Lung microvascular endothelial cell (primary cell): Measurements from ENCODE around the gene FRAT2. TPM values are rescaled to one million over a fixed set of nuclear protein-coding genes. Genes with fewer than 3 reads are reported as not detected.

Experiments
- DNase-seq, 2 donors: peaks; one replicate each; pipeline versions ENCODE4 v3.0.0 to v3.0.0-alpha.2; 2010; ENCODE audit warnings: low read depth in 2 of 2
- total RNA-seq: library from RNA; depleted of rRNA; stranded (reverse); fragments of >200 nt; gene quantifications from 2 replicates; pipeline ENCODE4 v1.2.1, GENCODE V29; 2014

FRAT2 gene
- 8.1 and 13.9 TPM in 2 replicates for total RNA-seq

- peak; percentile 94 to 96 for DNase-seq
Measured at GRCh38 chr10:97334370-97335175, at the start of gene FRAT2. Gene FRAT2 (minus strand): TSS chr10:97334729. CDS start chr10:97334572, 157 bp downstream.

GRCh38 chr10:97384156-97384555, 49.6 kb upstream of the FRAT2 start:
- DNase-seq = no peak

- DNase-seq = no peak
Measured at GRCh38 chr10:97383159-97383558, 48.6 kb upstream of the FRAT2 start.

- DNase-seq = no peak
Measured at GRCh38 chr10:97381626-97382025, 47.1 kb upstream of the FRAT2 start.

- DNase-seq = no peak
Measured at GRCh38 chr10:97380516-97380915, 46.0 kb upstream of the FRAT2 start.

- DNase-seq = no peak
Measured at GRCh38 chr10:97378933-97379921, 44.7 kb upstream of the FRAT2 start.

- DNase-seq = no peak
Measured at GRCh38 chr10:97376413-97376812, 41.9 kb upstream of the FRAT2 start.

GRCh38 chr10:97373456-97373855, 38.9 kb upstream of the FRAT2 start:
- no peak for DNase-seq

GRCh38 chr10:97372233-97372875, 37.8 kb upstream of the FRAT2 start:
- no peak for DNase-seq

GRCh38 chr10:97371696-97372095, 37.2 kb upstream of the FRAT2 start:
- DNase-seq = no peak

GRCh38 chr10:97367126-97367649, 32.7 kb upstream of the FRAT2 start:
- no peak for DNase-seq

GRCh38 chr10:97366572-97366971, 32.0 kb upstream of the FRAT2 start:
- DNase-seq = no peak

- DNase-seq = no peak
Measured at GRCh38 chr10:97365761-97366351, 31.3 kb upstream of the FRAT2 start.

- no peak for DNase-seq
Measured at GRCh38 chr10:97363071-97363470, 28.5 kb upstream of the FRAT2 start.

- no peak for DNase-seq
Measured at GRCh38 chr10:97362310-97363033, 27.9 kb upstream of the FRAT2 start.

GRCh38 chr10:97361537-97361901, 27.0 kb upstream of the FRAT2 start:
- DNase-seq = peak; percentile 57 to 71

GRCh38 chr10:97360705-97361536, 26.4 kb upstream of the FRAT2 start:
- DNase-seq = no peak

GRCh38 chr10:97358781-97359180, 24.3 kb upstream of the FRAT2 start:
- no peak for DNase-seq

- no peak for DNase-seq
Measured at GRCh38 chr10:97358349-97358748, 23.8 kb upstream of the FRAT2 start.

GRCh38 chr10:97356918-97357317, 22.4 kb upstream of the FRAT2 start:
- no peak for DNase-seq
